IMR-90 (cell line): ENCODE measurements around the gene TSHB. TPM values are rescaled to one million over a fixed set of nuclear protein-coding genes. Genes with fewer than 3 reads are reported as not detected.

Experiments used
- ATAC-seq: fragments of 200-7000 bp; cut with Tn5 transposase; 2 replicates; pipeline ENCODE4 v1.9.1; 2020; ENCODE audit warnings: low read depth, mild to moderate bottlenecking, moderate library complexity
- BruUV-seq: library from RNA; stranded (reverse); fragments of 400-500 nt; replicated peaks from 2 replicates; lab custom pipeline; 2021; lab: Mats Ljungman, UMichigan
- CTCF ChIA-PET: fragments of 300-600 bp; formaldehyde crosslinking; extraction: SDS; loops from one replicate; lab custom pipeline; 2021; ENCODE audit warnings: antibody characterized with exemption; lab: Yijun Ruan, JAX
- POLR2A ChIA-PET: fragments of 300-600 bp; sonication (Branson Sonifier 250); formaldehyde crosslinking; loops from one replicate; lab custom pipeline; 2022; ENCODE audit warnings: antibody characterized with exemption; ENCODE audit not compliant: unreplicated experiment; lab: Charles Lee
- DNase-seq: peaks from one replicate; pipeline ENCODE4 v3.0.0; 2013
- H2AFZ ChIP-seq: replicated peaks from 2 replicates; pipeline ENCODE3; 2013; ENCODE audit warnings: low read length, mild to moderate bottlenecking; ENCODE audit not compliant: poor library complexity
- H2AK5ac ChIP-seq: 2 replicates; pipeline ENCODE4 v1.6.1; 2013; ENCODE audit warnings: low read depth, low read length, inconsistent platforms
- H2AK9ac ChIP-seq: replicated peaks from 2 replicates; pipeline ENCODE3; 2013; ENCODE audit warnings: mild to moderate bottlenecking, low read depth, low read length, moderate library complexity; ENCODE audit not compliant: poor library complexity
- H2BK120ac ChIP-seq: 2 replicates; pipeline ENCODE4 v1.6.1; 2013; ENCODE audit warnings: low read depth, low read length, inconsistent platforms
- H2BK15ac ChIP-seq: 3 replicates; pipeline ENCODE4 v1.6.1; 2013; ENCODE audit warnings: low read depth, low read length, inconsistent platforms
- H2BK20ac ChIP-seq: 2 replicates; pipeline ENCODE4 v1.6.1; 2013; ENCODE audit warnings: low read depth, mild to moderate bottlenecking, inconsistent platforms, low read length, moderate library complexity
- H2BK5ac ChIP-seq: 2 replicates; pipeline ENCODE4 v1.6.1; 2013; ENCODE audit warnings: mild to moderate bottlenecking, low read depth, low read length, inconsistent platforms; ENCODE audit not compliant: poor library complexity, severe bottlenecking
- H3K14ac ChIP-seq: replicated peaks from 2 replicates; pipeline ENCODE4 v1.6.1; 2013; ENCODE audit warnings: low read depth, low read length, inconsistent platforms
- H3K18ac ChIP-seq: 2 replicates; pipeline ENCODE4 v1.6.1; 2013; ENCODE audit warnings: low read depth, low read length, control low read depth
- H3K23ac ChIP-seq: 2 replicates; pipeline ENCODE4 v1.6.1; 2013; ENCODE audit warnings: low read depth, low read length, inconsistent platforms
- H3K27ac ChIP-seq: 2 replicates; pipeline ENCODE4 v1.5.1; 2013; ENCODE audit warnings: mild to moderate bottlenecking, control low read depth, low read length; ENCODE audit not compliant: insufficient read depth
- H3K27me3 ChIP-seq: 2 replicates; pipeline ENCODE4 v1.6.1; 2013; ENCODE audit warnings: low read length; ENCODE audit not compliant: control insufficient read depth, insufficient read depth
- H3K36me3 ChIP-seq: 2 replicates; pipeline ENCODE4 v1.6.1; 2013; ENCODE audit warnings: low read length, mixed read lengths; ENCODE audit not compliant: control insufficient read depth, insufficient read depth
- H3K4ac ChIP-seq: 2 replicates; pipeline ENCODE4 v1.6.1; 2013; ENCODE audit warnings: low read depth, low read length, inconsistent platforms
- H3K4me1 ChIP-seq: 2 replicates; pipeline ENCODE4 v1.6.1; 2013; ENCODE audit warnings: low read length, mixed read lengths; ENCODE audit not compliant: control insufficient read depth, insufficient read depth
- H3K4me2 ChIP-seq: 2 replicates; pipeline ENCODE4 v1.6.1; 2013; ENCODE audit warnings: low read depth, mild to moderate bottlenecking, control low read depth, low read length, moderate library complexity
- H3K4me3 ChIP-seq: 2 replicates; pipeline ENCODE4 v1.5.1; 2013; ENCODE audit warnings: low read depth, mild to moderate bottlenecking, control low read depth, low read length, moderate library complexity; ENCODE audit not compliant: insufficient read depth
- H3K56ac ChIP-seq: 2 replicates; pipeline ENCODE4 v1.6.1; 2013; ENCODE audit warnings: low read length, inconsistent platforms; ENCODE audit not compliant: insufficient read depth; ENCODE audit errors: extremely low read depth
- H3K79me1 ChIP-seq, 2 experiments: 2 replicates each; pipeline ENCODE4 v1.6.1; 2013; ENCODE audit warnings: low read length in 2 of 2, inconsistent platforms in 1 of 2, low read depth in 1 of 2
- H3K9ac ChIP-seq: 2 replicates; pipeline ENCODE4 v1.6.1; 2013; ENCODE audit warnings: low read depth, low read length, control low read depth
- H3K9me1 ChIP-seq: 2 replicates; pipeline ENCODE4 v1.6.1; 2013; ENCODE audit warnings: low read length, inconsistent platforms; ENCODE audit not compliant: insufficient read depth
- H3K9me3 ChIP-seq: 2 replicates; pipeline ENCODE4 v1.6.1; 2013; ENCODE audit warnings: low read length; ENCODE audit not compliant: control insufficient read depth, insufficient read depth
- H4K20me1 ChIP-seq: 2 replicates; pipeline ENCODE4 v1.6.1; 2013; ENCODE audit warnings: low read length, inconsistent platforms; ENCODE audit not compliant: insufficient read depth
- H4K5ac ChIP-seq: 2 replicates; pipeline ENCODE4 v1.6.1; 2013; ENCODE audit warnings: mild to moderate bottlenecking, low read depth, low read length, control low read depth
- H4K8ac ChIP-seq, 2 experiments: 2 replicates each; pipeline ENCODE4 v1.6.1; 2013; ENCODE audit warnings: low read depth in 2 of 2, low read length in 2 of 2, control low read depth in 1 of 2, inconsistent platforms in 1 of 2
- H4K91ac ChIP-seq: 2 replicates; pipeline ENCODE4 v1.6.1; 2013; ENCODE audit warnings: low read depth, low read length, inconsistent platforms; ENCODE audit not compliant: insufficient read depth
- CEBPB ChIP-seq: IDR thresholded peaks from 2 replicates; pipeline ENCODE4 v1.6.1; 2012; ENCODE audit warnings: low read depth, low read length, improper control_type of control experiment
- ELK1 ChIP-seq: fragments of 150-350 bp; IDR thresholded peaks from 2 replicates; pipeline ENCODE4 v1.6.1; 2016; ENCODE audit warnings: low read depth, mild to moderate bottlenecking, low read length, moderate library complexity, borderline replicate concordance
- FOS ChIP-seq: fragments of 150-350 bp; IDR thresholded peaks from 2 replicates; pipeline ENCODE4 v1.6.1; 2016; ENCODE audit warnings: low read depth, low read length
- MAFK ChIP-seq: IDR thresholded peaks from 2 replicates; pipeline ENCODE4 v1.6.1; 2012; ENCODE audit warnings: low read depth, low read length, improper control_type of control experiment
- NFE2L2 ChIP-seq: fragments of 150-350 bp; IDR thresholded peaks from 2 replicates; pipeline ENCODE4 v1.6.1; 2016; ENCODE audit warnings: low read depth, mild to moderate bottlenecking, low read length
- RCOR1 ChIP-seq: IDR thresholded peaks from 2 replicates; pipeline ENCODE4 v1.6.1; 2012; ENCODE audit warnings: mild to moderate bottlenecking, low read length, improper control_type of control experiment; ENCODE audit not compliant: insufficient replicate concordance
- RFX5 ChIP-seq: IDR thresholded peaks from 2 replicates; pipeline ENCODE4 v1.8.0; 2012; ENCODE audit warnings: low read depth, mild to moderate bottlenecking, low read length, moderate library complexity
- SMC3 ChIP-seq: fragments of 150-350 bp; IDR thresholded peaks from 2 replicates; pipeline ENCODE4 v1.6.1; 2016; ENCODE audit warnings: low read depth, mild to moderate bottlenecking, antibody characterized with exemption, low read length, moderate library complexity
- USF2 ChIP-seq: fragments of 150-350 bp; IDR thresholded peaks from 2 replicates; pipeline ENCODE4 v1.6.1; 2017; ENCODE audit warnings: mild to moderate bottlenecking, antibody characterized with exemption, low read length, low read depth
- dilution Hi-C: fragments of 300-500 bp; cut with HindIII; formaldehyde crosslinking; loops from one replicate; pipeline ENCODE4 v1.14.3; 2018; ENCODE audit warnings: low sequenced_read_pairs; ENCODE audit not compliant: unreplicated experiment
- in situ Hi-C: fragments of 300-500 bp; cut with MboI; formaldehyde crosslinking; loops from 3 replicates; pipeline ENCODE4 v1.14.3; 2019; ENCODE audit warnings: low sequenced_read_pairs, inconsistent platforms, mixed read lengths
- intact Hi-C: fragments of 100-400 bp; cut with micrococcal nuclease; formaldehyde crosslinking; loops from 2 replicates; pipeline ENCODE4 v1.10.0; 2022
- polyA plus RNA-seq, 3 experiments: library from polyadenylated mRNA; depleted of rRNA; stranded (reverse); fragments of >200 nt; gene quantifications; 2 replicates each; pipeline ENCODE4 v1.2.3, GENCODE V29; 2012; ENCODE audit warnings: low replicate concordance in 1 of 3
- total RNA-seq: library from RNA; depleted of rRNA; stranded (reverse); fragments of >200 nt; gene quantifications from 2 replicates; pipeline ENCODE4 v1.2.3, GENCODE V29; 2012

Gene TSHB
- total and polyA plus RNA-seq, 2 of the 4 experiments (the other 2 are of a cell fraction) = not detected

DNA sequence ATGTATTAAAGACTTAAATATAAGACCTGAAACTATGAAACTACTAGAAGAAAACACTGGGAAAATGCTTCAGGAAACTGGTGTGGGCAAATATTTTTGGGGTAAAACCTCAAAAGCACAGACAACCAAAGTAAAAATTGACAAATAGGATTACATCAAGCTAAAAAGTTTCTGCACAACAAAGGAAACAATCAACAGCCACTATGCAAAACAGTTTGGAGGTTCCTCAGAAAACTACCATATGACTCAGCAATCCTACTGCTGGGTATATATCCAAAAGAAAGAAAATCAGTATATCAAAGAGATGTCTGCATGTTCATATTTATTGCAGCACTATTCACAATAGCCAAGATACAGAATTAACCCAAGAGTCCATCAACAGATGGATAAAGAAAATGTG is 17.1 kb downstream of the TSHB start:
- H3K4me2 ChIP-seq = no peak overlapping the region
- DNase-seq = no peak
- H3K4ac ChIP-seq = no peak overlapping the region
- H3K56ac ChIP-seq = no peak overlapping the region
- dilution Hi-C loops (no loop called here), intact Hi-C loops (no loop called here), in situ Hi-C loops (no loop called here)
- H3K9me1 ChIP-seq = no peaks in the 10 kb centered on the region
- H3K27me3 ChIP-seq = no peaks in the 10 kb centered on the region
- no peak overlapping the region for H2AFZ ChIP-seq
- no peak overlapping the region for H4K8ac ChIP-seq
- no peaks in the 10 kb centered on the region for H3K79me1 ChIP-seq
- H3K23ac ChIP-seq = no peak overlapping the region
- H3K4me1 ChIP-seq = no peaks in the 10 kb centered on the region
- H4K5ac ChIP-seq = no peak overlapping the region
- H4K91ac ChIP-seq = no peak overlapping the region
- no peak overlapping the region for H2AK9ac ChIP-seq
- no peaks in the 10 kb centered on the region for H4K20me1 ChIP-seq
- no peak overlapping the region for H2BK5ac ChIP-seq
- no peaks in the 10 kb centered on the region for H3K36me3 ChIP-seq
- H2AK5ac ChIP-seq = no peak overlapping the region
- ATAC-seq = no peak
- H3K9ac ChIP-seq = no peak overlapping the region
- H3K14ac ChIP-seq = no peak overlapping the region
- no peak overlapping the region for H2BK120ac ChIP-seq
- H3K4me3 ChIP-seq = no peak overlapping the region
- no peak overlapping the region for H3K18ac ChIP-seq
- no peaks in the 10 kb centered on the region for H3K9me3 ChIP-seq
- H2BK20ac ChIP-seq = no peak overlapping the region
- ChIA-PET POLR2A (no interaction called here), CTCF (no interaction called here)
- no TSS peak for BruUV-seq
- no peak overlapping the region for H2BK15ac ChIP-seq
- no peak overlapping the region for H3K27ac ChIP-seq
- no peak for TF ChIP-seq FOS
- TF ChIP-seq SMC3 = no peak
- TF ChIP-seq ELK1 = no peak
- TF ChIP-seq NFE2L2 = no peak
- no peak for TF ChIP-seq MAFK
- no peak for TF ChIP-seq CEBPB
- TF ChIP-seq RFX5 = no peak
- TF ChIP-seq USF2 = no peak
- no peak for TF ChIP-seq RCOR1
